A673 (cell line): ENCODE measurements around the gene PTPRR. TPM values are rescaled to one million over a fixed set of nuclear protein-coding genes. Genes with fewer than 3 reads are reported as not detected.

Experiments used
- BruUV-seq: library from RNA; stranded (reverse); fragments of 400-500 nt; replicated peaks from 2 replicates; lab custom pipeline; 2021; lab: Mats Ljungman, UMichigan
- CTCF ChIA-PET: fragments of 300-600 bp; sonication (Branson Sonifier 250); formaldehyde crosslinking; loops from one replicate; lab custom pipeline; 2022; ENCODE audit warnings: antibody characterized with exemption; lab: Charles Lee
- POLR2A ChIA-PET: fragments of 300-600 bp; sonication (Branson Sonifier 250); formaldehyde crosslinking; loops from one replicate; lab custom pipeline; 2022; ENCODE audit warnings: antibody characterized with exemption; ENCODE audit not compliant: low non-redundant PET; lab: Charles Lee
- DNase-seq: peaks from one replicate; pipeline ENCODE4 v3.0.0-alpha.2; 2015; ENCODE audit warnings: low spot score
- H3K27ac ChIP-seq: fragments of 200-600 bp; sonication (generic); 2 replicates; pipeline ENCODE4 v1.5.1; 2016; ENCODE audit warnings: mixed run types, low read depth, mild to moderate bottlenecking, mixed read lengths, antibody characterized with exemption, low read length; ENCODE audit not compliant: poor library complexity, severe bottlenecking
- H3K27me3 ChIP-seq: fragments of 200-600 bp; sonication (generic); replicated peaks from 2 replicates; pipeline ENCODE4 v1.6.1; 2017; ENCODE audit warnings: mixed run types, low read depth, mild to moderate bottlenecking, mixed read lengths, antibody characterized with exemption, low read length; ENCODE audit not compliant: insufficient read depth, poor library complexity
- H3K36me3 ChIP-seq: fragments of 200-600 bp; sonication (generic); 2 replicates; pipeline ENCODE4 v1.6.1; 2016; ENCODE audit warnings: mixed run types, mild to moderate bottlenecking, mixed read lengths, antibody characterized with exemption, low read length; ENCODE audit not compliant: insufficient read depth, poor library complexity, severe bottlenecking
- H3K4me1 ChIP-seq: fragments of 200-600 bp; sonication (generic); 2 replicates; pipeline ENCODE4 v1.6.1; 2017; ENCODE audit warnings: mixed run types, mild to moderate bottlenecking, mixed read lengths, antibody characterized with exemption, low read length; ENCODE audit not compliant: insufficient read depth, poor library complexity, severe bottlenecking
- H3K4me3 ChIP-seq: fragments of 200-600 bp; sonication (generic); 2 replicates; pipeline ENCODE4 v1.5.1; 2016; ENCODE audit warnings: low read depth, mixed run types, mild to moderate bottlenecking, mixed read lengths, low read length; ENCODE audit not compliant: poor library complexity, severe bottlenecking
- H3K9me3 ChIP-seq: fragments of 200-600 bp; sonication (generic); 2 replicates; pipeline ENCODE4 v1.6.1; 2016; ENCODE audit warnings: mixed run types, low read depth, mild to moderate bottlenecking, mixed read lengths, antibody characterized with exemption, low read length; ENCODE audit not compliant: poor library complexity, severe bottlenecking
- EZH2 ChIP-seq: fragments of 200-600 bp; sonication (generic); IDR thresholded peaks from 2 replicates; pipeline ENCODE4 v1.6.1; 2017; ENCODE audit warnings: borderline replicate concordance, low read depth, mild to moderate bottlenecking, mixed read lengths, antibody characterized with exemption, low read length; ENCODE audit not compliant: poor library complexity, severe bottlenecking
- intact Hi-C: fragments of 100-400 bp; cut with micrococcal nuclease; formaldehyde crosslinking; loops from one replicate; pipeline ENCODE4 v1.10.0; 2022; ENCODE audit not compliant: unreplicated experiment
- total RNA-seq: library from RNA; stranded (reverse); gene quantifications from 2 replicates; pipeline ENCODE4 v1.2.3, GENCODE V29; 2021
- TF ChIP-seq, protein P1 (sequence below): fragments of 300-800, 200-600 bp; sonication (generic); conservative IDR thresholded peaks from 2 replicates; pipeline ENCODE4 v1.5.1; 2017; ENCODE audit warnings: low read depth, mild to moderate bottlenecking, antibody characterized with exemption, low read length, moderate library complexity, mixed read lengths

Gene PTPRR
- total RNA-seq, 1 experiment from 2014 or later, result not detected

DNA sequence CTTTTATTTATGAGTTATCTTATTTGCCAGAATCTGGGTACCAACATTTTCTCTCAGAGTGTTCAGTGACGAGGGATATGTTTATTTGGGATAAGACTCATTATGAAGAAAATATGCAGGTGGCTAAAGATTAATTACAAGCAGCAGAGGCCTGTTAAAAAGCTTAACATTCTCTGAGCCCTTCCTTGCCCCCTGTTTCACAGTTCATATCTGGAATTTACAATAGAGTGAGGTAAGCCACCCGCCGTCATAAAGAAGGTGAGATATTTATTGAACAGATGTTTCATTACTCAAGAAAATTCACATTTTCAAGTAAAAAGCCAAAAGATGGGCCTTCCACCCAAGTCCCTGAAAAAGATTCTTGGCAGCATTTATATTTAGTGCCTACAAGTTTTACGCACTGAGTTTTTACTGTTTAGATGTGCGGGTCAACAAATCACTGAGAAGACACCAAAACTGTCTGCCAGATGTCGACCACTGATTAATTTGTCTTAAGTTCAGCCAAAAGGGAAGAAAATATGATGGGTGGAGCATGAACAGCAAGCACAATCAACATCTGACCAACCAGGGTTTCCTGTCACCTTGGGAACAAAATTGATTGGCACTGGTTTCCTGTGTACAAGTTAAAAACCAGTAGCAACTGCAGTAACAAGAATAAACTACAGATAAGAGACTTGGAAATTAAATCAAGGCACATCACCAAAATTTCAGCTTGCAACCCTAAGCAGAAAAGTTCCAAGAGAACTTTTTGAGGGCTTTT lies 197.8 kb downstream of the PTPRR start:
- H3K27me3 ChIP-seq, result no peaks in the 10 kb centered on the region
- BruUV-seq, result no TSS peak
- H3K4me1 ChIP-seq, result peaks cover 11% of the 10 kb centered on the region
- TF ChIP-seq, protein P1, sequence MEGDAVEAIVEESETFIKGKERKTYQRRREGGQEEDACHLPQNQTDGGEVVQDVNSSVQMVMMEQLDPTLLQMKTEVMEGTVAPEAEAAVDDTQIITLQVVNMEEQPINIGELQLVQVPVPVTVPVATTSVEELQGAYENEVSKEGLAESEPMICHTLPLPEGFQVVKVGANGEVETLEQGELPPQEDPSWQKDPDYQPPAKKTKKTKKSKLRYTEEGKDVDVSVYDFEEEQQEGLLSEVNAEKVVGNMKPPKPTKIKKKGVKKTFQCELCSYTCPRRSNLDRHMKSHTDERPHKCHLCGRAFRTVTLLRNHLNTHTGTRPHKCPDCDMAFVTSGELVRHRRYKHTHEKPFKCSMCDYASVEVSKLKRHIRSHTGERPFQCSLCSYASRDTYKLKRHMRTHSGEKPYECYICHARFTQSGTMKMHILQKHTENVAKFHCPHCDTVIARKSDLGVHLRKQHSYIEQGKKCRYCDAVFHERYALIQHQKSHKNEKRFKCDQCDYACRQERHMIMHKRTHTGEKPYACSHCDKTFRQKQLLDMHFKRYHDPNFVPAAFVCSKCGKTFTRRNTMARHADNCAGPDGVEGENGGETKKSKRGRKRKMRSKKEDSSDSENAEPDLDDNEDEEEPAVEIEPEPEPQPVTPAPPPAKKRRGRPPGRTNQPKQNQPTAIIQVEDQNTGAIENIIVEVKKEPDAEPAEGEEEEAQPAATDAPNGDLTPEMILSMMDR, result no peak
- TF ChIP-seq EZH2, result no peak
- POLR2A ChIA-PET, result no interaction called here
- H3K4me3 ChIP-seq, result no peak overlapping the region
- DNase-seq, result peak; percentile 15
- no peaks in the 10 kb centered on the region for H3K36me3 ChIP-seq
- CTCF ChIA-PET, result no interaction called here
- intact Hi-C loops, result no loop called here
- H3K9me3 ChIP-seq, result no peaks in the 10 kb centered on the region
- no peak overlapping the region for H3K27ac ChIP-seq

GRCh38 chr12:70721656-70722357 lies 198.7 kb downstream of the PTPRR start:
- POLR2A ChIA-PET, result no interaction called here
- CTCF ChIA-PET, result interaction anchor here (1.3 kb wide), 1 partner anchor 842 kb away, joined by 5 read pairs; no protein-coding TSS in a partner anchor
- Histone ChIP-seq H3K4me1 (peaks cover 11% of the 10 kb centered on the region), H3K4me3 (no peak overlapping the region), H3K27ac (no peak overlapping the region), H3K9me3 (no peaks in the 10 kb centered on the region), H3K27me3 (no peaks in the 10 kb centered on the region), H3K36me3 (no peaks in the 10 kb centered on the region)
- no TSS peak for BruUV-seq
- peak; percentile 19 for DNase-seq
- TF ChIP-seq EZH2, result no peak
- TF ChIP-seq, protein P1, result no peak
- intact Hi-C loops, result no loop called here

DNA sequence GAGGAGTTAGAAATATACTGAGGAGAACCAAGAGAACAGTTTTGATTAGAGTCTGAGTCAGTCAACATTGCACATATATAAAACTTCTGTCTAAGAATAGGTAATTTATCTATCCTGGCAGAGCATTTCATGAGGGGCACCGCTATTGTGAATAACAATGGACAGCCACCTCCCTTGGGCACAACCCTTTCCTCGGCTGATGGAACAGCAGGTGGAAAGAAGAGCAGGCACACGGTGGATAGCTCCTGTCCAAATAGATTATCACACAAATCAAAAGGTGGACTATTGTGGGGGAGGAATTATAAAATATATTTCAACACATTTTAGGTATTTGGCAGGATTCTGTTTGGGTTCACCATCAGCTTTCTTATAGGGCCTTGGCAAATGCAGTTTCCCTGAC lies 199.3 kb downstream of the PTPRR start:
- intact Hi-C loops, result no loop called here
- no peak for TF ChIP-seq EZH2
- TF ChIP-seq, protein P1, result no peak
- H3K36me3 ChIP-seq, result no peaks in the 10 kb centered on the region
- H3K4me3 ChIP-seq, result no peak overlapping the region
- peaks cover 11% of the 10 kb centered on the region for H3K4me1 ChIP-seq
- H3K9me3 ChIP-seq, result no peaks in the 10 kb centered on the region
- BruUV-seq, result no TSS peak
- ChIA-PET CTCF (interaction anchor here (1.3 kb wide), 1 partner anchor 842 kb away, joined by 5 read pairs; no protein-coding TSS in a partner anchor), POLR2A (no interaction called here)
- no peak overlapping the region for H3K27ac ChIP-seq
- no peak for DNase-seq
- H3K27me3 ChIP-seq, result no peaks in the 10 kb centered on the region
